Measurements from ENCODE around the gene KLHDC8B.
A peak's percentile ranks its signal among the peaks of the same experiment; 100 is the strongest.

KLHDC8B gene

GRCh38 chr3:49171119-49171774 lies at the start of gene KLHDC8B:
TSS of gene KLHDC8B (plus strand) at chr3:49171598. CDS start at chr3:49172770, 1,172 bp downstream.
- DNase-seq = peak; percentile 84

- DNase-seq = no peak
Observed at GRCh38 chr3:49122022-49122421, 49.4 kb upstream of the KLHDC8B start.

GRCh38 chr3:49122451-49122850 lies 48.9 kb upstream of the KLHDC8B start:
- no peak for DNase-seq

- no peak for DNase-seq
Observed at GRCh38 chr3:49122886-49123545, 48.4 kb upstream of the KLHDC8B start.

GRCh38 chr3:49123687-49124086 lies 47.7 kb upstream of the KLHDC8B start:
- no peak for DNase-seq

- no peak for DNase-seq
Observed at GRCh38 chr3:49124203-49124602, 47.2 kb upstream of the KLHDC8B start.

GRCh38 chr3:49124991-49125670 lies 46.3 kb upstream of the KLHDC8B start:
- DNase-seq = no peak

GRCh38 chr3:49131040-49131439 lies 40.4 kb upstream of the KLHDC8B start:
- DNase-seq = no peak

GRCh38 chr3:49131576-49131975 lies 39.8 kb upstream of the KLHDC8B start:
- no peak for DNase-seq

GRCh38 chr3:49132073-49132436 lies 39.3 kb upstream of the KLHDC8B start:
- DNase-seq = no peak

GRCh38 chr3:49132437-49133225 lies 38.8 kb upstream of the KLHDC8B start, which contains the start of gene LAMB2:
TSS of gene LAMB2 (minus strand) at chr3:49133050. CDS start at chr3:49132867, 183 bp downstream.
- DNase-seq = no peak

- no peak for DNase-seq
Observed at GRCh38 chr3:49133226-49133951, 38.0 kb upstream of the KLHDC8B start.

GRCh38 chr3:49134471-49135265 lies 36.7 kb upstream of the KLHDC8B start:
- no peak for DNase-seq

GRCh38 chr3:49135499-49135898 lies 35.9 kb upstream of the KLHDC8B start:
- no peak for DNase-seq

GRCh38 chr3:49140080-49140479 lies 31.3 kb upstream of the KLHDC8B start:
- no peak for DNase-seq

GRCh38 chr3:49148159-49148558 lies 23.2 kb upstream of the KLHDC8B start:
- DNase-seq = no peak

- DNase-seq = no peak
Observed at GRCh38 chr3:49151610-49152009, 19.8 kb upstream of the KLHDC8B start.

- DNase-seq = no peak
Observed at GRCh38 chr3:49153349-49153912, 18.0 kb upstream of the KLHDC8B start.

GRCh38 chr3:49157289-49157688 lies 14.1 kb upstream of the KLHDC8B start:
- DNase-seq = no peak

GRCh38 chr3:49158103-49158709 lies 13.2 kb upstream of the KLHDC8B start:
- DNase-seq = peak; percentile 74

GRCh38 chr3:49158792-49159191 lies 12.6 kb upstream of the KLHDC8B start:
- DNase-seq = no peak
